NCI-H2081 (cell line): Measurements from ENCODE around the gene CBLB.

Source experiments
- DNase-seq, 2 experiments: peaks; one replicate each; lab custom pipeline; 2025; lab: John Stamatoyannopoulos, UW

Gene CBLB

DNA sequence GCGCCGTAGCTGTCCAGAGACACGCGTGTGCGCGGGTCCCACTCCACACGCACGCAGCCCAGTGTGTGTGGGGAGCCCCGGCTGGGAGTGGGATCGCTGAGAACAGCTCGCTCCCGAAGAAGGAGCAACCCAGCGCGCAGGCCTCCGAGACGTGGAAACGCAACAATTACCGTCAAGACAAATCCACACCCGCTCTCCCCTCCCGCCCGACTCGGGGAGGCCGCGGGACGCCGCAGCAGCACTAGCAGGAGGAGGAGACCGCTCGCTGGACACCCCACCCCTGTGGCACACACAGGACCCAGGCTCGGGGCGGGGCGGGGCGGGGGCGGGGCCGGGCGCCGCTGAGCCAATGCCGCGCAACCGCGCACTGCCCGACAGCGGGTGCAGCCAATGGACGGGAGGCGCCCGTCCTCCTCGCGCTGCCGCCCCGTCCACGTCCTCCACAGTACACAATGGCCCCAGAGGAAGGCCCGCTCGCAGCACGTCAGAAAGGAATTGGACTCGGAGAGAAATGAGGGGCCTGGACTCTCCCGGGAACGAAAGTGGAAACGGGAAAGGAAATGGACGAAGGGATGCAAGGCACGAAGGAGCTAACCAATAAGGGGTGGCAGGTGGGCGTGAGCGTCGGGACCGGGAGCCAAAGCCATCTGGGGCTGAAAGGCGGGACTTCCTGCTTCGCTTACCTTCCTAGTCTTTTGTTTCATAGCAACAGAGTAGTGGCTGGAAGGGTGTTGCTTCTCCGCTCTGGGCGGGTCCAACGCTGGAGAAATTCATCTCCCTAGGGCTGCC lies at the start of gene CBLB:
Gene CBLB (minus strand): TSS at position 271 of the 789 bp plus-strand sequence. CDS start 1,435 bp downstream, outside the sequence.
- DNase-seq, result peak; percentile 93 to 97

DNA sequence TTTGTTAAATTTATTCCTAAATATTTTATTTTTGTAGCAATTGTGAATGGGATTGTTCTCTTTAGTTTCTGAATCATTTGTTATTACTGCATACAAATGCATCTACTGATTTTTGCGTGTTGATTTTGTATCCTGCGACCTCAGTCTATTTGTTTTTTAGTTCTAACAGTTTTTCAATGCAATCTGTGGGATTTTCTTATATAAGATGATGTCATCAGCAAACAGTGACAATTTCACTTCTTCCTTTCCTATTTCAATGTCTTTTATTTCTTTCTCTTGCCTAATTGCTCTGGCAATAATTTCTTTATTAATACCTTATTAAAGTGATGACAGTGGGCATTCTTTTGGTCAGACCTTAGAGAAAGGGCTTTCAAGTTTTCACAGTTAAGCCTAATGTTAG lies 48.0 kb upstream of the CBLB start:
- no peak for DNase-seq

DNA sequence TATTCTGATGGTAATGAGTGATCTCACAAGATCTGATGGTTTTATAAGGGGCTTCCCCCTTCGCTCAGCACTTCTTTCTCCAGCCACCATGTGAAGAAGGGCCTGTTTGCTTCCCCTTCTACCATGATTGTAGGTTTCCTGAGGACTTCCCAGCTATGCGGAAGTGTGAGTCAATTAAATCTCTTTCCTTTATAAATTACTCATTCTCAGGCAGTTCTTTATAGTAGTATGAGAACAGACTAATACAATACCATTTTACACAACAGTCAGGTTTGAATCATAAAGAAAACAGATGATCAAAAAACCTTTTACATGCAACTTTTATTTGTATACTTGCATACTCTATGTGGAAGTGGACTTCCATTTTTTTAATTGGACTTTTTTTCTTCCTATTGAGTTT lies 46.7 kb upstream of the CBLB start:
- no peak for DNase-seq

DNA sequence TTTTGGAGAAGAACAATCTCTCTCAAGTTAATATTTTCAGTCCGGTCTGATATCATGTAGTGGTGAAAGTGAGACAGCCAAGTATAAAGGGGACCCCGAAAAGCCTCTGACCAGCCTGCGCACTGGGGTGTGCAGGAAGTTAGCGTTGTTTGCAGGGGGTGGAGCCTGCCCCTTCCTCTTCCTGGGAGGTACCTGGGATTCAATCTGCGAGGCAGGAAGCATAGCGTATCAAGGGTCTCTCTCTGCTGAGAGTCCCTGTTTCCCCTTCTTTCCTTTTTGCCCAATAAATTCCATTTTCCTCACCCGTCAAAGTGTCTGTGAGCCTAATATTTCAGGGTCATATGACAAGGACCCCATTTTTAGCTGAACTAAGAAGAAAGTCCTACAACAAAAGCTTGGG lies 44.8 kb upstream of the CBLB start:
- DNase-seq, result no peak

DNA sequence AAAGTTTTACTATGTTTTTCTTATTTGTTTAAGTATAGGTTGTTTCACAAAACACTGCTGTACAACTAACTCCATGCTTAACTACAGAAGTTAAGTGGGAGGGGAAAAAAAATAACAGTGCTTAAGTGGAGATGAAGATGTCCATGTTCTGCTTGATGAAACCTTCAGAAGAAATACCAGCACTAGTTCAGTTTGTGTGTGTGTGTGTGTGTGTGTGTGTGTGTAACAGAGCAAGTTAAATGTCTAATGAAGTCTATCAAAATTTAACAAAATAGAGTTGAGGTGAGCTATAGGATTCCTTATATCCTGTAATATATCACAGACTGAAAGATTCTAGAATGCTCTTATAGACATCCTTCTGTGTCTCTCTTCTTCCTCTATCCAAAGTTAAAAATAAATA lies 44.1 kb upstream of the CBLB start:
- DNase-seq, result no peak

DNA sequence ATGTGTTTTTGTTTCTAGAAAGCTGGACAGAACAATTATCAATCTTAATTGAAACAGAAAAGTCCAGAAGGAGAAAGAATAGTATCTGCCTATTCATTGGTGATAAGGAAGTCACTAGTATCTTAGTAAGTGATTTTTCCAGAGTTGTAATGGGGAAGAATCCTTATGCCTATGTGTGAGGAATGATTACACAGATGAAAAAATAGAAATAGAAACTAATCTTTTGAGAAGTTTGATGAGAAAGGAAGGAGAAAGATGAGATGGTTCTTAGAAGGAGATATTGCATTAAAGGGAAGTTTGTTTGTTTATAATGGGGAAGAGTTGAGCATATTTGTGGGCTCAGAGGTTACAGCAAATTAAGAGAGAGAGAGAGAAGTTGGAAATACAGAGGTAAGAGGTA lies 42.7 kb upstream of the CBLB start:
- no peak for DNase-seq

DNA sequence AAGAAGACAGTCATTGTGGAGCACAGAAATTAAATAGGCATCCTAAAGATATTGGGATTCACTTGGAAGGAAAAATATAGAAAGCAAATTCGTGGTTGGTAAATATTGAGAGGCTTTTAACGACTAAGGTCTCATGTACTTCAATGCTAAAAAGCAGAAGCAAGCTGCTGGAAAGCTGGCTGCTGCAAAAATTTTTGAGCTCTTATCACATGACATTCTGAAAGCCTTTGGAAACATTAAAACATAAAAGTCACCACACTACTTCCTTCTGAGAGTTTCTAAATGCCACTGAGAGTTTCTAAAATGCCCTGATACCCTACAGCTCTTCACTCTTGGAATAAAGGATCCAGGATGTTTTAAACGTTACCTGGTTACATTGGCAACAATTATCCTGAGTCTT lies 39.0 kb upstream of the CBLB start:
- DNase-seq, result no peak

DNA sequence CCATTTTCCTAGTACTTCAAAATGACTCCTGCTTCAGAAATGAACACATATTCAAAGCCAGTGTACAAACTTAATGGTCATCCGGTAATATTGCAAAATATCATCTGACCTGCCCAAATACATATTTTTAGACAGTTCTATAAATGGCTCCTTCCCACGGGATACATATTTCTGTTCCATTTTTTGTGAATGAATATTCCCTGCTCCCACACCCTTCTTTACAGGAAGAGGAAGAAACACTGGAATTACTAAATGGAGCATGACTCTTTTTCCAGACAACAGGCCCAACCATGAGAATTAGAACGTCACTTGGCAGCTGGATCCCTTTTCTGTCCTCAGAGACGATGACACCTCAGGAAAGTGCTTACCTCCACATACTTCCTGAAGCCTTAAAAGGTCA lies 38.0 kb upstream of the CBLB start:
- DNase-seq, result no peak

DNA sequence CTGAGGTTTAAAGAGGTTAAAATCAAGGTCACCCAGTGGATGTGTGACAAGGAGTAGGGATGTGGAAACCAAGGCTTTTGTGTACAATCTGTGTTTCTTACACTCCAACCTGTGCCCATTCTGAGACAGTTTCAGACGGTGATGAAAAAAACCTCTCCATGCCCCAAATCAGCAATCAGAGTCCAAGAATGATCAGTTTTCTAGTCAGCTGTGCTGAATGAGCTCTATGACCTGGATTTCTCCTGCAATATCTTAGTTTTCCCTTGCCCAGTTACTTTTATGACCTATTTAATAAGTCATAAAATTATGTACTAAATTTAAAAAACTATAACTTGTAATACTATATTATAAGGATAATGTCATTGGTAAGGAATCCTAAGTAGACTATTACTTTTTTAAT lies 37.5 kb upstream of the CBLB start:
- no peak for DNase-seq

DNA sequence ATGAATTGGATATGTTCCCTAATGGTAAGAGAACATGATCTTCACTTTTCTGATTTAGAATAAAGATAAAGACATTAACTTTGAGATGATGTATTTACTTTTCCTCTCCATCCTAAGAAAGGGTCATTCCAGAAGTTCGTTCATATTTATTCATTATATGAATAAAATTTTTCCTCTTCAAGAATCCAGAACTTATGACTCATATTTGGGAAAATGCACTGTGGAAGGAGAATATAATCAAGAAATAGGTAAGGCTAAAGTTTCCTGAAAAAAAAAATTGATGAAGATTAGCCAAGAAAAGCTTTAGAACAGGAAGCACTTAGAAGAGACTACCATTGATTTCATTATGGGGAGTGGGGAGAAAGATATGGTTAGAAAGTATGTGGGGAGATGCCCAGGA lies 36.5 kb upstream of the CBLB start:
- DNase-seq, result no peak

DNA sequence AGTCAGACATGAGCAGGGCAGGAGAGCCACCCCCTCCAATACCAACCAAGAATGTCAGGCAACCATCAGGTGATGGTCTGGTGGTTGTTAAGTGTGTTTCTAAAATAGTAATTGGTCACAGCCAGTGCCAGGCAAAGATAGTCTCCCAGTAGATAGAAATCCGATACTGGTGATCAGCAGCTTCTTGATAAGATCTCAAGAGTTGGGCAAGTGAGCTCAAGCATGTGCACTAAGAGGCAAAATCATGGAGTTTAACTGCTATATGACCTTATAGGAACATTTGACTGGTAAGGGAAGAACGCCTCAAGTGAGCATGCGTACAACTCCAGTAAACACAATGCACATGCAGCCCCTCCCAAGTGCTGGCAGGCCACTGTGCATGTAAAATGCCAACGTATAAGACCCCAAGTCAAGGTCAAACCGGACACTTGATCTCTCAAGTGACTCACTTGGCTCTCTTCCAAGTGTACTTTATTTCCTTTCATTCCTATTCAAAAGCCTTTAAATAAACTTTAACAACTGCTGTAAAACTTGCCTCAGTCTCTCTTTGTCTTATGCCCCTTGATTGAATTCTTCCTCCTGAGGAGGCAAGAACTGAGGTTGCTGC lies 36.0 kb upstream of the CBLB start:
- DNase-seq, result no peak

DNA sequence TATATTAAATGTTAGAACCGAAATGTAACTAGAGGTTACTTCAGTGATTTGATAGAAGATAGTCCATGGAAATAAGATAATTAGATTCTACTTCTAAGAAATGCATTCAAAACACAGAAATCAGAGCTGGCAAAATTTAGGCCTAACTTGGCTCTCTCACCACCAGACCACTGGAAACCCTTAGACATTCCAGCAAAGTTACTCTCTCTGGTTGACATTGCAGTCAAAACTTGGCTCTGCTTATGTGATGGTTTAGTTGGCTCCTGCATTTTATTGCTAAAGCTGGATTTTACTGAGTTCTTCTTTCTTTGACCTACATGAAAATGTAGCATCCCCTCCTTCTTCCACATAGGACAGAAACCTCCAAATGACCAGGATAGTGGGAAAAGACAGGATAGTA lies 35.4 kb upstream of the CBLB start:
- no peak for DNase-seq

DNA sequence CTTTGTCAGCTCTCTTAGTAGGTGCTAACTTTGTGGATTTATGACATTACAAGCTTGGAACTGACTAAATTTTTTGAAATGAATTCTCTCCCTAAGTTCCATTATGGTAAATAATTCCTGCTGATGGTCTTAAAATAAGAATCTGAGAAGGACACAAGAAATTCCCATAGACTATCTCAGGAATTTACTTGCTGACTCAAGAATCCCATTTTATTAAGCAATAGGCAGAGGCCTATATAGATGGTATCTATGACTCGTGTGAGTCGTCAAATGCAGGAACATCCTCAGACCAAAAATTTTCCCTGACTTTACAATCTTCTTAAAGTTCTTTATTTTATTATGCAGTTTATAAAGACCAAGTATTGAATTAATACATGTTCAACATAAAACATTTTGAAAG lies 30.7 kb upstream of the CBLB start:
- DNase-seq, result no peak

DNA sequence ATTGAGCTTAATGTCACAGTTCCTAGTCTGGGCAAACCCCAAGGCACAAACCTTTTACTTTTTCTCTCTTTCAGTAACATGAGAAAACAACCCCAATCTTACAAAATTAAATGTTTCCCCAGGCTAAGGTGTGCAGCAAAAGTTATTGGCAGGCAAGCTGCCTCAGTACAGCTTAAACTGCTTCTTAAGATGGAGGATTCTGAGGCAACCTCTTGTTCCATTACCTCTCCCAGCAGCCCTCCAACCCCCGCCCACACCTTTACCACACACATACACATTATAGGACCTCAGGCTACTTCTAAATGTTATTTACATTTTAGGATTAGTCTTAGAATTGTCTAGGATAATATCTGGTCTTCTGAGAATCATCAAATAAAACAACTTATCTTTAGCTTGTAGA lies 22.3 kb upstream of the CBLB start:
- DNase-seq, result no peak

DNA sequence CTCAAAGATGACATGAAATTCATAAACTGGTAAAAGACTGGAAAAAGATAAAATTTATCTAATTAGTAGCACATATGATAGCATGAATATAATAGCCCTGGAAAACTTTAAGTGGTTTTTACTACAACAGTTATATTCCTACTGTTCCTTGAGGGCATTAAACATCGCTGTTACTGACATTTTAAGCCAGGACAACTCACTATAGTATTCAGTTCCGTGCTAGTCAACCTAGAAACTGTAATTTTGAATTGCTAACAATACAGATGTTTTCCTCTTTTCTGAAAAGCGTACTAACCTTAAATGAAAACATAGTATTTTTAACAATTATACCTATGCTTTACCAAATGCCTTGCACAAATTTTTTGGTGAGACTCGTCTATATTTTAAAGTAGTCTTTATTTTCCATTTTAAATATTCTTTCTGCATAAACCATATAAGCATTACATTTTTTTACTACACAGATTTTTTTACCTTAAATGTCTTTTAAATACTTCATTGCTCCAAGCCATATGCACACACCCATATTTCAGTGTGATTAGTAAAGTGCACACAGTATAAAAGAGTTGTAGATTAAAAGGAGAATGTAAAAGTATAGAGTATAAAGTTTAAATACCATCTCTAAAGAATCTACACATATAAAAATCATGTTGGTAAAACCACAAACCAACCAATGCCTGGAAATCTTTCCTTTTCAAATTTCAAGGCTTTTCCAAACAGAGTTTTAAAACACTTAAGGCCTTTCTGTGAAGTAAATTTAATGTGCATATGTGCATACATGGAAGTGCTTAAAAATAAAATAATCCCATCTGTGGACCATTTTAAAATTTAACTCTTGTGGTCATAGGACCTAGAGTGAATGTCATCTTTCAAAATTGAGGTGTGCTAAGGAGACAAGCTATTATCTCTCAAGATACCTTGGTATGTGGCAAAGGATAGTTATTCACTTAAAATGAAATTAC lies 20.1 kb upstream of the CBLB start:
- no peak for DNase-seq

DNA sequence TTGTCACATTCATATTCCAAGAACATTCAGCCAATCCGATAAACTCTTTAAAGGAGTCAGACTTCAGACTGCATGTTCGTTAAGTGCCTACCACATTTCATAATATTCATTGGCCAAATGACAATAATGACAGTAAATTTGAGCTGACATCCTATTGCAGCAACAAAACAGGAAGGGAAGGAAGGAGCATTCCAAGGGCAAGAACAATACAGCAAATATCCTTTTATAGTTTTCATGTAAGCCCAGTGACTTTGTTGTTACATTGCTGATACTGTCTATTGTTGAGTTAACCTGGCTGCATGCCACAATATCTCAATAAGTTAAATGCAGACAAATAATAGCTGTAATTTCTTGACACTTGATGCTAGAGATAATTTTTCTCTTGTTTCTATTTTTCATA lies 16.4 kb upstream of the CBLB start:
- peak in 1 of 2 experiments; percentile 52 for DNase-seq

DNA sequence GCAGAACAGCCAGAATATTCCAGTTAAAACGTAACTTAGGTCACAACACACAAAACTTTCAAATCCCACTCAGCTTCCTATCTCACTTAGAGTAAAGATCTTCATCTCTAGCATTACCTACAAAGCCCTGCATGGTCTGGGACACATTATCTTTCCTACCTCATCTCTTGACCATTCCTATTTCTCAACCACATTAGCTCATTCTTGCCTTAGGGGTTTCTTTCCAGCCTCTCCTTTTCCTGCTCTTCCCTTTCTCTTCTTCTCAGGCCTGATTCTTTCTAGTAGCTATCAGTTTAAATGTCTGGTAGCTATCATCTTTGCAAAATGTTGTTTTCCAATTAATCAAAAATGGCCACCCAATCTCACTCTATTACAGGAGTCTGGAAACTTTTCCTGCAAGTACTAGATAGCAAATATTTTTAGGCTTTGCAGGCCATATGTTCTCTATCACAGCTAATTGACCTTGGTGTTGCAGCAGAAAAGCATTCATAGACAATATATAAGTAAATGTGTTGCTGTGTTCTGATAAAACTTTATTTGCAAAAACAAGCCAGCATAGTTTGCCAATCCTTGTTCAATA lies 15.1 kb upstream of the CBLB start:
- no peak for DNase-seq

DNA sequence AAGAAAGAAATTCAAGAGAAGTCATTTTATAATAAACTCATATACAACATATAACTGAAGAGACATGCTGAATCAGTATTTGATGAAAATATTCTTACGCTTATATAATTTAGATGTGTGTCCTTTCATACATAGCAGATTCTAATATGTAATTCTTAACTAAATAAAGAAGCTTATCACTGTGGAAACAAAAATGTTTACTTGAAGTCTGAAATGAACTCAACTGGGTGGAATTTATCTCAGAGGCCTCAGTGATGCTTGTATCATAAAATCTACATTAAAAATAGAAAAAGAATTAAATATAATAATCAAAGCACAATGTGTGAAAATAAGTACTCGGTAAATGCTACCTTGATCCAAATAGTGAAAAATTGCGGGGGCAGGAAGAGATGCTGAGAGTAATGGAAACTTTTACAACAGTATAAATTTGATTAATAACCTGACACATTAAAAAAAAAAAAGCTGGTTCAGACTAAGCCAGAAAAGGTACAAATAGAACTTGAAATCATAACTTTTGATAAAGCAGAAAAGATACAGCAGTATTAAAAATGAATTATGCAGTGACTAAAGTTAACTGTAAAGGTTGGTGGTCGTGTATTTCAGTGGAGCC lies 12.0 kb upstream of the CBLB start:
- DNase-seq, result no peak

DNA sequence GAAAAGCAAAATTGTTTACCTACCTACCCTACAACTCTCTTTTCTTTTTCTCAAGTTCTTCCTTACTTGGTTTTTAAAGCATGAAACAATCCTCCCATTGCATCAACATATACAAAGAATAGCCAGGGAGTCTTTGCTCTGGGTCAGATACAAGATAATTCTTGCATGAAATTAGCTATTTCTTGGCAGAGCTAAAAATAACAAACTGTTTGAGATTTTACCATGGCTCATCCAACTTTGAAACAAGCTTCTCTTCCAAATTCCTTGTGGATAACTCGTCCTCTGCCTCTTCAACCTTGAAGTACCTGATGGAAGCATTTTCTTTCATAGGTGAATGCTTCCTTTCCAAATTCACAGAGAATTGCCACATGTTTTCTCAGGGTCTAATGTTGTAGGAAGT lies 9.2 kb upstream of the CBLB start:
- DNase-seq, result no peak

DNA sequence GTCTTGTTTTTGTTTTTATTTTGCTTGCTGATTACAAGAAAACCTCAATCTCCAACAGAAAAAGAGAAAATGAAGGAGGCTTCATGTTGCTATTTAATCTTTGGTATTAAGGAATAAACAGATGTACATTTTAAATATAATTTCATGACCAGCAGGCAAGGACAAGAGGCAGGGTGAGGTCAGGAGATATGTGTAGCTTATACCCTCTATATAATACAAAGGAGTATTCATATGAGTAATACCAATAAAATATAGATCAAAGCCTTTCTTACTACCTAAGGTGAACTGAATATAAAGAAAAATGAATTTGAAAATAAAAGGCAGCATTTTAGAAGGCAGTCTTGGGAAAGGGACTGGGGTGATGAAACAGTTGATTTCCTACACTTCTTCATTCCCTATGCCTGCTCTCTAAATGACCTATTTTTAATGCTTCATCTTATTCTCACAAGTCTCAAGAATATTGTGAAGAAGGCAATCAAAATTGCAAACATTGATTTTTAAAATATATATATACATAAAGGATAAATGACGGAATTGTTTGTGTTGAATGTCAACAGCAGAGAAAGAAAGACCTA lies 8.6 kb upstream of the CBLB start:
- DNase-seq, result no peak

DNA sequence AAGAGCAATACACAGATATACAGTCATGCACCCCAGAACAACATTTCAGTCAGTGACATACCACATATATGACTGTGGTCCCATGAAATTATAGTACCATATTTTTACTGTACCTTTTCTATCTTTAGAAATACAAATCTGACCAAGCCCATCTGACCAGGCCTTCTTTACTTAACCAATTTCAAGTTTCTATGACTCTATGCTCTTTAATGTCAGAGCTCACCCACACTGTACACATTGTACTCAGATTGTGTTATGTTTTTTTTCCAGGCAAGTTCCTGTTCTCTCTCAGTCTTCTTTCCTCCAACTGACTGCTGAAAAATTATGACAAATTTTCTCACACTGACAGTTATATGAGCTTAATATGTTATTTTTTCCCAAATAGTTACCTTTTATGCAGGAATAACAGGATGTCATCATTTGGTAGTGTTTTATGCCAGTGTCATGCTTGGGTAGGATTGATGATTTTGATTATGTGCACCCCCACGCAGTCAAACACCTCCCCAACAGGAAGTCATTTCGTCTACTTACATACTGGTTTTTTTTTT lies 8.0 kb upstream of the CBLB start:
- DNase-seq, result no peak
